HEK293T (cell line): Measurements from ENCODE around the gene SAP30L.

ENCODE experiments used
- FOXA1 ChIP-seq: fragments of 450-650 bp; IDR thresholded peaks from 2 replicates; pipeline ENCODE4 v1.6.1; 2016; ENCODE audit warnings: mild to moderate bottlenecking
- FOXK2 ChIP-seq: fragments of 450-650 bp; IDR thresholded peaks from 2 replicates; pipeline ENCODE4 v1.6.1; 2016; ENCODE audit warnings: mild to moderate bottlenecking
- FOXM1 ChIP-seq: fragments of 450-650 bp; IDR thresholded peaks from 2 replicates; pipeline ENCODE4 v1.6.1; 2017; ENCODE audit warnings: mild to moderate bottlenecking, borderline replicate concordance
- HDGF ChIP-seq: fragments of 450-650 bp; IDR thresholded peaks from 2 replicates; pipeline ENCODE4 v1.6.1; 2017; ENCODE audit warnings: antibody characterized with exemption, borderline replicate concordance

- no peak for TF ChIP-seq FOXM1
- TF ChIP-seq FOXK2 = no peak
- TF ChIP-seq FOXA1 = no peak
- no peak for TF ChIP-seq HDGF
Measured at GRCh38 chr5:154412316-154412715, 33.5 kb upstream of the SAP30L start.
